GM18520 (cell line): ENCODE data around the gene FRG1.
A peak's percentile ranks its signal among the peaks of the same experiment; 100 is the strongest.
"Not testable (repeated sequence)": the region's sequence is repeated elsewhere in the genome, so short reads cannot be mapped to it uniquely, and the experiment has no call there.

Source experiments
- ATAC-seq: cut with Tn5 transposase; IDR thresholded peaks from one replicate; pipeline ENCODE4 v1.9.1; 2021; ENCODE audit not compliant: unreplicated experiment

Gene FRG1

DNA sequence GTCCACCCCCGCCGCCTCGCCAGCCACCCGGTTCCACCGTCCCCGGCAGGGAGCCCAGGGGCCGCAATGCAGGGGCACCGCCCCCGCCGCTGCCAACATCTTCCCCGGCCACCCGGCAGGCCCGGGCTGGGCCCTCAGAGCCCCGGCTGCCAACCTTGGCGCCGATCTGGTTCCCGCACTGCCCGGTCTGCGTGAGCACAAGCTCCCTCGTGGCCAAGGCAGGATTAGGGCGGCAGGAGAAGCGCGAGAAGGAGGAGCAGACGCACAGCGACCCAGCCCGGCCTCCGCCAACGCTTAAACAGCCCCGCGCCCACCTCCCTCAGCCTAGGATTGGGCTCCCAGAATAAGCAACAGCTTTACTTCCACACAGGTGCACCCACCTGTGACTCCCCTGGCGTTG is 44.0 kb downstream of the FRG1 start:
- not testable (repeated sequence) for ATAC-seq

DNA sequence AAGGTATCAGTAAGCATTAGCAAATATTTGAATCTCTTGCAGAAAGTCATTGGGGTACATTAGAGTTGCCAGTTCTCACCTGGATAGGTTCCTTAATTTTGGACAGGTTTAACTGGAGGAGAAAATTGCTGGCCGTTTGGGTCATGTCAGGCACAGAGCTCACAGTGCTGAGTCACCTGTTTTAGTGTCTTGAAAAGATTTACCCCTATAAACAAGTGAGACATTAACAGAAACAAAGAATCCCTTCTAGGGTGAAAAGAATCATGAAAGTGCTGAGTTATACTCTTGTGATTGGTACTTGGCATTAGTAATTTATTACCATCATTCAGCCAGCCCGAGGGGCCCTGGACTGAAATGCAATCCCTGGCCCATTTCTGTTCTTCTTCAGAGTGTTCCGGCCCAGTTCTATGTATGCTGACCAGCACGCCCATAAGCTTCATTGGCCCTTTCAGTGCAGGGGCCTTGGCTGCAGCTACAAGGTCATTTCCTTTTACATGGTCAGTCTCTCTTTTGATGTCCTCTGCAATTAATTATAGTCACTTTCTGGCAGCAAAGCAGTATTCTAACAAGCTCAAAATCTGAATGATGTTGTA is 45.1 kb downstream of the FRG1 start:
- ATAC-seq: not testable (repeated sequence)

DNA sequence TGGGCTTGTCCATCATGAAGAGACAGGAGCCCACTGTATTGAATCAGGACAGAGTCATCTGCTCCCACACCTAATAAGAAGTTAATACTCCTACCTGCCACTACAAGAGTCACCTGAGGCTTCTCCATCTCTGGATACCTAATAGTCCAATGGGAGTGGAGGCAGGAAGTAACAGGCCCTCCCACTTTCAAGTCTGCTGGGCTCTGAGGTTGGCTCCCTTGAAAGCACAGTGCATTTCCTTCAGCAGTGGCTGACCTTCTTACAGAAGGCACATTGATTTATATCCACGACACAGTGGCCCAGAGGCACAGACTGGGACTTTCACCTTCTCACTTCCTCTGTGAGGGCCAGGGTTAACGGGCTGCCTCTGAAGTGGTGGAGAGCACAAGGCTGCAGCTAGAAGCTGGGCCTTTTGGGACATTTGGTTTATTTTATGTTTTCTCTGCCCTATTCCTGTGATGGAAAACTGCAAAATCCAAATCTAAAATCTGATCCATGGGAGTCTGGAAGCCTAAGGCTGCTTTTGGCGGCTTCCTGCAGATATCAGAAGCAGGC is 48.3 kb downstream of the FRG1 start:
- peak; percentile 48 for ATAC-seq

- ATAC-seq: not testable (repeated sequence)
Observed at GRCh38 chr4:189989941-189990340, 49.3 kb downstream of the FRG1 start.
